Uterus (tissue), 2 donors: ENCODE measurements around the gene DNAI1.

Source experiments
- CTCF ChIP-seq, 4 experiments: fragments of 200-600 bp in 2 of 4; fragments of 450-650 bp in 2 of 4; sonication (generic) in 2 of 4; IDR thresholded peaks; one replicate each; pipeline ENCODE4 v1.5.1; 2016 to 2019; ENCODE audit warnings: antibody characterized with exemption in 4 of 4, mild to moderate bottlenecking in 2 of 4, moderate library complexity in 1 of 4
- POLR2A ChIP-seq, 2 donors: fragments of 450-650 bp; IDR thresholded peaks; one replicate each; pipeline ENCODE4 v1.6.1; 2016; ENCODE audit warnings: antibody characterized with exemption in 2 of 2, mild to moderate bottlenecking in 1 of 2, moderate library complexity in 1 of 2

- TF ChIP-seq CTCF (IDR thresholded peaks at IDR 0.05) (no peak), POLR2A (IDR thresholded peaks at IDR 0.05) (no peak)
Measured at GRCh38 chr9:34493972-34494535, 35.4 kb downstream of the DNAI1 start.
